ENCODE data around the gene LGALS3BP.
A peak's percentile ranks its signal among the peaks of the same experiment; 100 is the strongest.

LGALS3BP gene

GRCh38 chr17:79014158-79014758, 34.5 kb upstream of the LGALS3BP start:
- no peak for DNase-seq (ENCODE audit: low read depth, low spot score)

DNA sequence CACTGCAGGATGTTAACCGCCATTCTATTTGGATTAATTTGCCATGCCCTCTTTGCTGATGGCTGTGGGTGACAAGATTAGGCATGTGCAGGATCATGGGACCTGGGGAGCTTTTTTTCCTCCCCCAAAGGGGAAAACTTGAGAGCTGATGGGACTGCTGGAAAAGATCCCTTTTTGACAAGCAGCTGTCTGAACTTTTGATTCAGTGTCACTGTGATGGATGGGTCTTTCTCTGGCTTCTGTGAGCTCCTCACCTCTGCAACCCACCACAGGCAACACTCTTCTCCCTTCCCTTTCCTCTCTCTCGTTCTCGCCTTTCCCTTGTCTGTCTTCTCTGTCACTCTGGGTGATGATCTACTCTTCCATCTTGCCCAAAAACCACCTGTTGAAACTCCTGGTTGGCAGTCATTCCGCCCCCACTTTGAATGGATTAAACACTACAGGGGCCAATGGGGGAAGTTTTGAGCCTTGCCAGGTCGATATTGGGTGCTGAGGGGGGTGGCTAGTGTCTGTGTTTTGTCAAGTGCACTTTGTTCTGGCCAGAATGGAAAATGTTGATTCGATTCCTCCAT, 32.9 kb upstream of the LGALS3BP start:
- DNase-seq (ENCODE audit: low read depth, low spot score): no peak

DNA sequence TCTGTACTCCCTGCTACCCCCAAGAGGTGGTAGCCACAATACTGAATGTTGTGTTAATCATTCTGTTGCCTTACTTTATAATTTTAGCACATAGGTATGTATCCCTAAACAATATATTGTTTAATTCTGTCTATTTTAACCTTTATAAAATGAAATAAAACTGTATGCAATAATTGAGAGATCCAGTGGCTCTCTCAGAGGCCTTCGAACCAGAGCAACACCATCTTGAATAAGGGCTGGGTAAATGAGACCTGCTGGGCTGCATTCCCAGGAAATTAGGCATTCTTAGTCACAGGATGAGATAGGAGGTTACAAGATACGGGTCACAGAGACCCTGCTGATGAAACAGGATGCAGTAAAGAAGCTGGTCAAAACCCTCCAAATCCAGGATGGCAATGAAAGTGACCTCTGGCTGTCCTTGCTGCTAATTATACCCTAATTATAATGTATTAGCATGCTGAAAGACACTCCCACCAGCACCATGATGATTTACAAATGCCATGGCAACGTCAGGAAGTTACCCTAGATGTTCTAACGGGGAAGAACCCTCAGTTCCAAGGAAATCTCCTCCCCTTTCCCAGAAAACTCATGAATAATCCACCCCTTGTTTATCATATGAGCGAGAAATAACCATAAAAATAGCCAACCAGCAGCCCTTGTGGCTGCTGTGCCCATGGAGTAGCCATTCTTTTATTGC, 31.9 kb upstream of the LGALS3BP start:
- DNase-seq (ENCODE audit: low read depth, low spot score): no peak

DNA sequence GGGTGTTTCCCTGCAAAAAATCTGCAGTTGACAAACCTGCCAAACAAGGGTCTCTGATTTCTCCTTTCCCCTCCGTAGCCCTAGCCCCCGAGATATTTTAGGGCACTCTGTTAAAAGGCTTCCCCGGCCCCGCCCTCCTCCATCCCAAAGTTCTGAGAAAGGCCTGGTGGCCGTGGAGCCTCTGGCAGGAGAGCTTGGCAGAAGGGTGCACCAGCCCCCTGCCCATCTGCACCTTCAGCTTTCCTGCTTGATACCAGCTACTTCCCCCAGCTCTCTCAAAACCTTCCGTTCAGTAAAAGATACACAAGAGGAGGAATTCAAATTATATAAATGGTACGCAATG, 30.6 kb upstream of the LGALS3BP start:
- no peak for DNase-seq (ENCODE audit: low read depth, low spot score)

DNA sequence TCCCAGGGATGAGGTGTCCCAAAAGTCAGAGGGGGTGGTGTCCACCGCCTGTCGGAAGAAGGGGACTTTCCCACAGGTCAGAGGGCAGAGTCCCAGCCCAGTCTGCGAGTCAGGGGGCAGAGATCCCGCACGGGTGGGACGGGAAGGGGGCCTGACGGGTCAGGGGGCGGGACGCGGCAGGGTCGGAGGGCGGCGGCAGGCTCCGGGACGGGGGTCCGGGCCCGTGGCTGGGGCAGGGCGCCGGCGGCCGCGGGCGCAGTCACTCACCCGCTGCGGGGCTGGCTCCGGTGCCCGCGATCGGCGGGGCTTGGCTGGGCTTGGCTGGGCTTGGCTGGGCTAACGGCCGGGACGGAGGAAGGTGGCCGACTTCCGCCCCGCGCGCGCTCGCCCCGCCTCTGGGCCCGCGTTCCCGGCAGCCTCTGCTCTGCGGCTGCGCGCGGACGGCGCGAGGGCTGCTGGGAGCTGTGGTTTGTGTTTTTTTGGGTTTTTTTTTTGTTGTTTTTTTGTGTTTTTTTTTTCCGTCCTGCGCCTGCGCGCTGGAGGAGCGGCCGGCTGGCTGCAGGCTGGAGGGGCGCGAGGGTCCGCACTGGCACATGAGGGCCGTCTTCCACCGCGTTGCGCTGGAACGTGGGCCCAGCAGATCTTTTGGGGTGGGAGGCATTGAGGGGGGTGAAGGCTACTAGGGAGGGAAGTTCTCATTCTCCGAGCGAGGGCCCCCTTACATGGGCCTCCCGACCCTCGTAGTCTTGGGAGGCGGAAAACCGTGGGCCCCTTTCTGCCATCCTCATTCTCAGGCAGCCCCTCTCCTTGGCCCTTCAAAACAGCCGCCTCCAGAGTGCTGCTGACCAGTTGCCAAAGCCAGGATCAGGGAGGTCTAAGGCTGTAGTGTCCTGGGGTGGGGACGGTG, 29.9 kb upstream of the LGALS3BP start, which contains the start of gene CANT1:
Gene CANT1, minus strand, starts transcription at position 368 of the 907 bp plus-strand sequence. CDS start 12,142 bp downstream, outside the sequence.
- peak; percentile 42 for DNase-seq (ENCODE audit: low read depth, low spot score)

- no peak for DNase-seq (ENCODE audit: low read depth, low spot score)
Measured at GRCh38 chr17:79008666-79009387, 29.1 kb upstream of the LGALS3BP start.

DNA sequence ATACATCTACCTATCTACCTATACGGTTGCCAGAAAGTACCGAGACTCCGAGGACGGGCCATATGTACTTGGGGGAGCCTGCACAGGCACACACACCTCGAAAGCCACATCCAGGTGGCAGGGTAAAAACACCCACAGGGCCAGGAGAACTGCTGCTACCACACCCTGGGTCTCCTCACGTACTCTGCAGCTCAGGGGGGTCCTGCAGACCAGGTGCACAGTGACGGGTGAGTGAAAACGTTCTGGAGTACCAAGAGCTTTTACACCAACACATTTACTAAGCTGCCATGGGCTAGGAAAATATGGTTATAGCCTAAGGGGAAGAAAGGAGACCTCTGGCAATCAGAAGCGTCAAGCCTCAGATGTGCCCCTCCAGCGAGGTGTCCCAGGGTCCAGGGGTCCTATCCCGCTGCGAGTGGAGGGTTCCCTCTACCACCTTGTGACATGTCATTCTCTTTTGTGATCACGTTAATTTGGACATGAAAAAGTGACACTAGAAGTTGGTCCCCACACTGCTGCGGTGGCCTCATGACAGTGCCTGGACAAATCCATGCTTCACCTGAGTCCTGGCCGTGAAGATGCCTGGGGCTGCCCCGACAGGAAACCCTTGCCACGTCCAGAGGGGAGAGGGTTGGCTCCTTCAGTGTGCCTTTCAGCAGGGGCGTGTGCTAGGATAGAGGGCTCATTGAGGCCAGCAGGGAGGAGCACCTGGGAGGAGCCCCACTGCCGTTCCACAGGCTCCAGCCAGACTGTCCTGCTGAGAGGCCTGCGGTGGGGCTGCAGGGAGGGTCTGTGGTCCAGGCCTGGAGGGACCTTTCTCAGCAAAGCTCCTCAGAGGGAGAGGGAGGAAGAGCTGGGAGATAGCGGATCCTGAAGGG, 28.0 kb upstream of the LGALS3BP start:
- no peak for DNase-seq (ENCODE audit: low read depth, low spot score)

GRCh38 chr17:79006794-79007503, 27.2 kb upstream of the LGALS3BP start:
- DNase-seq (ENCODE audit: low read depth, low spot score): no peak

- no peak for DNase-seq (ENCODE audit: low read depth, low spot score)
Measured at GRCh38 chr17:79006046-79006445, 26.3 kb upstream of the LGALS3BP start.

DNA sequence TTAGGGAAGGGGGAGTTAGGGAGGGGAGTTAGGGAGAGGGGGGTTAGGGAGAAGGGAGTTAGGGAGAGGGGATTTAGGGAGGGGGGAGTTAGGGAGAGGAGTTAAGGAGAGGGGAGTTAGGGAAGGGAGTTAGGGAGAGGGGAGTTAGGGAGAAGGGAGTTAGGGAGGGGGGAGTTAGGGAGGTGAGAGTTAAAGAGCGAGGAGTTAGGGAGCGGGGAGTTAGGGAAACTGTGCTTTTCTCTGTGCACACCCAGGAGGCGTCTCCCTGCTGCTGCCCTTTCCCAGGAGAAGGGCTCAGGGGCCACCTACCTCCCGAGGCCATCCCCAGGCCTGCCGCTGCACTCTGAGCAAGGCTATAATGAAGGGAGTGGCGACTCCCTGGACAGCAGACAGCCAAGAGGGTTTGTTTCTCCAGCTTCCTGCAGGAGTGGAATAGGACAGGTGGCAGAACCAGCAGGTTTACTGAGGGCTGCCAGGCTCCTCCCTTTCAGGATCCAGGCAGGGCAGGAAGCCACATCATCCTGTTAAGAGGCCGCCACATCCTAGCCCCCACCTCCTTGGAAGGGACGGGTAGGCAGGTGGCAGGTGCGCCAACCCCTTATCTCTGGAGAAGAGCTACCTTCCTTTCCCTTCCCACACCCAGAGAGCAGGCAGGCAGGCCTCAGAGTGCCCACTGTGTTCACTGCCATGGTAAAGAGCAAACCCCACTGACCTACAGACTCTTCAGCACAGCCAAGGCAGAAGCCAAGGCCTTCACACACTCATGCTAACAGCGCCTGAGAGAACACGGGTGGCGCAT, 25.5 kb upstream of the LGALS3BP start:
- DNase-seq (ENCODE audit: low read depth, low spot score): no peak

DNA sequence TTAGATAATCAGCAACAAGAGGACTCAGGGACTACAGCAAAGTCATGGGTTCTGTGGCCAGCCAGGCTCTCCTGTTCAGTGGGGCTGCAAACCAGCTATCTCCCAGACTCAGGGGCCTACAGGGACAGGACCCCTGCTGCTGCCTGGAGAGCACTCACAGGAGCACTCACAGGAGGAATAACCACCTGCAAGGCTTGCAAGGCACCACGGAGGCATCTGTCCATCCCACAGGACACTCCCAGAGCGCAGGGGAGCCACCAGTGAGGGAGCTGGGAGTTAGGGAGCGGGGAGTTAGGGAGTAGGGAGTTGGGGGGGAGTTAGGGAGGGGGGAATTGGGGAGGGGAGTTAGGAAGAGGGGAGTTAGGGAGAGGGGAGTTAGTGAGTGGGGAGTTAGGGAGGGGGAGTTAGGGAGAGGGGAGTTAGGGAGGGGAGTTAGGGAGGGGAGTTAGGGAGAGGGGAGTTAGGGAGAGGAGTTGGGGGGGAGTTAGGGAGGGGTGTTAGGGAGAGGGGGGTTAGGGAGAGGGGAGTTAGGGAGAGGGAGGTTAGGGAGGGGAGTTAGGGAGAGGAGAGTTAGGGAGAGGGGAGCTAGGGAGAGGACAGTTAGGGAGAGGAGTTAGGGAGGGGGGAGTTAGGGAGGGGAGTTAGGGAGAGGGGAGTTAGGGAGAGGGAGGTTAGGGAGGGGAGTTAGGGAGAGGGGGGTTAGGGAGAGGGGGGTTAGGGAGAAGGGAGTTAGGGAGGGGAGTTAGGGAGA, 24.1 kb upstream of the LGALS3BP start:
- no peak for DNase-seq (ENCODE audit: low read depth, low spot score)

DNA sequence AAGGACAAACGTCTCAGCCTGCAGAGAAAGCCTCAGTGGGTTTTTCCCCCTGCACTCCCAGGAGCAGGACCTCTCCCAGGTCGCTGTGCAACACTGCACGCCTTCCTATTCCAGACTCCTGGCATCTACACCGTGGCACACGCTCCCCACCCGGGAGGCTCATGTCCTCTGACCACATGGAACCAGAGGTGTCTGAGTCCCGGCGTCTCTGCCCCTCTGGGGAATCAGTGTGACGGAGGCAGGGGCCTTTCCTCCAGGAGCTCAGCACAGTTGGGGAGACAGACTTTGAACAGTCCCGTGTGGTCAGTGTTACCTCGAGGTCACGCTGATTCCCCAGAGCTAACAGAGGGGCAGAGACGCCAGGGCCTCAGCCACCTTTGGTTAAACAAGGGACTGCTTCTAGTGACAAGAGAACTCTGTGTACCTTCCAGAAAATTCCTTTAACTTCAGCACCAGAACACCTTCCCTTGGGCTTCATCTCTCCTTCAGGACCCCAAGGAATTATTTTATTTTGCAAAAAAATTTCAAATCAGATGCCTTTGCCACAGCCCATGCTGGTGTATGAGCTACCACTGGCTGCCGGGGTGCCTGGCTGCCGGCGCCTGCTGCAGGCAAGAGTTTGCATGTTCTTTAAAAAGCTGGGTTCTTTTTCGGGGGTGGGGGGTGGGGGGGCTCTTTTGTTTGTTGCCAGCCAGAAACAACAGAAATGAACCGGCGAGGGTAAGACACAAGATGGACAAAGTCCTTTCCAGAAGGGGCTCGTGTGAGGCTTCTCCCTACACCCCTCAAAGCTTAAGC, 23.3 kb upstream of the LGALS3BP start:
- DNase-seq (ENCODE audit: low read depth, low spot score): no peak

DNA sequence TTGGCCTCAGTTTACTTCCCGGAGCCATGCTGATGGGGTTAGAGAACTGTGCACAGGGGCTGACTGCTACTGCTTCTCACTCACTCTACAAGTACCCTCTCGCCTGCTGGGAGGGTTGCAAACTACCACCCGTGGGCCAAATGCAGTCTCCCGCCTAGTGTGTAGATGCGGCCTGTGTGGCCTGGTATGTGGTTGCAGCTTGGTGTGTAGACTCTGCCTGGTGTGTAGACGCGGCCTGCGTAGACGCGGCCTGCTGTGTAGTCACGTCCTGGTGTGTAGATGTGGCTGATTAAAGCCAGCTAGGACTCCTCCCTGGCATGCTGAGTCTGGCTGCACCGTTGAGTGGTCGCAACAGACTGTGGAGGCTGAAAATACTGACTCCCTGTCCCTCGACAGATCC, 22.6 kb upstream of the LGALS3BP start:
- DNase-seq (ENCODE audit: low read depth, low spot score): no peak

DNA sequence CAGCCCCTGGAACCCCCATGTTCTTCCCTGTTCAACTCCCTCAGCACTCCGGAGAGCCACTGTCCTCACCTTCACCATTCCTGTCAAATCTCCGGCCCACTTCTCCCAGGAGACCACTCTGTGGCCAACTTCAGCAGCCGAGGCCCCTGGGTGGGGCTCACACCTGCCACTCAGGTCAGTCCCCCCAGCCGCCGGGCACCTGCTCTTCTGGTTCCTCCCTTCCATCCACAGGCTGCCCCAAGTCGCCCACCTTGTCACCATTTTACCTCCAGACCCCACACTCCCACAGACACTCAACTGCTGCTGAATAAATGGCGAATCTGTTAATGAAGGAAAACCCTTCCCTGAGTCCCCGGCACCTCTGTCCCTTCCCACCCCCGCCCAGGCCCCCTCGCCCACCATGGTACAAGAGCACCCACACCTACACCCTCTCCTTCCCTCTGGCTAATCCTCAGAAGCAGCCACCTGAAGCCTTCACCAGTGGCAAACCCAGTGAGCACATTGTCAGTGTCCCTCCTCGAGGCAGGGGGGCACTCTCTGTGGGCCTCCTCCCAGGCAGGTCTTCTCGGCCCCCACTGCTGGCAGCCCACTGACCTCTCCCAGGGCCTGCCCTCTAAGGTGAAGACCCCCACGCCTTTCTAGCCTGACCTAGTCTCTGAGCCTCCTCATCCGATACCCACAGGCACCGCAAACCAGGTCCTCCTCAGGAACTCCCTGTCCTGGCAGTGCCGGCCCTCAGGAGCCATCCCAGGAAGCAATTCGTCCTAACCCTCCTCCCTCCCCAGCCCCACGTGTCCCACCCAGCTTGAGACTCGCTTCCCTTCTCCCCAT, 21.7 kb upstream of the LGALS3BP start:
- DNase-seq (ENCODE audit: low read depth, low spot score): no peak

- no peak for DNase-seq (ENCODE audit: low read depth, low spot score)
Measured at GRCh38 chr17:79000396-79001189, 20.9 kb upstream of the LGALS3BP start.

DNA sequence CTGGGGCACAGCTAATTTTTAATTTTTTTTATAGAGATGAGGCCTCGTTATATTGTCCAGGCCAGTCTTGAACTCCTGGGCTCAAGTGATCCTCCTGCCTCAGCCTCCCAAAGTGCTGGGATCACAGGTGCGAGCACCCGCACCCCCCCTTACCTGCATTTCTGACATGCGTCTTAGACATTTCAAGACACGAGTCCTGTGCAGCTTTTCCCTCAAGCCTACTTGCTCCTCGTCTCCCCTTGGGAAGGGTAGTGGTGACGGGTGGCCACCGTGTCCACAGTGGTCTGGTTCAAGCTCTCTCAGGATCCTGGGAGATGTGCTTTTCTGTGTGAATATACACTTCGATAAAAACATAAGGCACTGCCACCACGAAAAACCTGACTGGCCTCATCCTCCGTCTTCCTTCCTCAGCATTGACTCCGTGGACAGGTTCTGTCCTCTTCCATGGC, 20.2 kb upstream of the LGALS3BP start:
- DNase-seq (ENCODE audit: low read depth, low spot score): no peak
